Measurements from ENCODE around the gene PCSK7.

PCSK7 gene

GRCh38 chr11:117197006-117197405, 34.9 kb downstream of the PCSK7 start:
- no peak overlapping the region for H3K4me3 ChIP-seq (ENCODE audit: low read depth, low read length)
- no peak for TF ChIP-seq CTCF (IDR thresholded peaks at IDR 0.05; ENCODE audit: low read depth, low read length, missing control alignments)
- DNase-seq (ENCODE audit: low read depth): no peak
- in situ Hi-C loops (cut with HindIII; ENCODE audit: low sequenced_read_pairs): no loop called here

DNA sequence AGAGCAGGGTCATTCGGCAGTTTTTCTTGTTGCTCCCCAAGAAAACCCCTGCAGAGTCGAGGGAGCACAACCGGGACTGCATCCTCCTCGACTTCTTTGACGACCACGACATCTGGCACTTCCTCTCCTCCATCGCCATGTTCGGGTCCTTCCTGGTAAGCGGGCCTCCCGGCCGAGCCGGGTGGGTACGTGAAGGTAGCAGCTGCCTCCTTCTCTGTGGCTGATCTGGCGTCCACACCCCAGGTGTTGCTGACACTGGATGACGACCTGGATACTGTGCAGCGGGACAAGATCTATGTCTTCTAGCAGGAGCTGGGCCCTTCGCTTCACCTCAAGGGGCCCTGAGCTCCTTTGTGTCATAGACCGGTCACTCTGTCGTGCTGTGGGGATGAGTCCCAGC, 36.1 kb downstream of the PCSK7 start:
- in situ Hi-C loops (cut with HindIII; ENCODE audit: low sequenced_read_pairs): no loop called here
- H3K4me3 ChIP-seq (ENCODE audit: low read depth, low read length): no peak overlapping the region
- TF ChIP-seq CTCF (IDR thresholded peaks at IDR 0.05; ENCODE audit: low read depth, low read length, missing control alignments): no peak
- DNase-seq (ENCODE audit: low read depth): no peak

- in situ Hi-C loops (cut with HindIII; ENCODE audit: low sequenced_read_pairs): no loop called here
- H3K4me3 ChIP-seq (ENCODE audit: low read depth, low read length): no peak overlapping the region
These were observed 36.6 kb downstream of the PCSK7 start for GRCh38 chr11:117195258-117195657.

GRCh38 chr11:117194267-117194666, 37.6 kb downstream of the PCSK7 start:
- in situ Hi-C loops (cut with HindIII; ENCODE audit: low sequenced_read_pairs): no loop called here
- DNase-seq (ENCODE audit: low read depth): no peak
- TF ChIP-seq CTCF (IDR thresholded peaks at IDR 0.05; ENCODE audit: low read depth, low read length, missing control alignments): no peak
- H3K4me3 ChIP-seq (ENCODE audit: low read depth, low read length): no peak overlapping the region

More at GRCh38 chr11:117195258-117195657, 36.6 kb downstream of the PCSK7 start:
- no peak for DNase-seq (ENCODE audit: low read depth)
- no peak for TF ChIP-seq CTCF (IDR thresholded peaks at IDR 0.05; ENCODE audit: low read depth, low read length, missing control alignments)

GRCh38 chr11:117193130-117194020, 38.5 kb downstream of the PCSK7 start:
- no peak overlapping the region for H3K4me3 ChIP-seq (ENCODE audit: low read depth, low read length)
- no peak for TF ChIP-seq CTCF (IDR thresholded peaks at IDR 0.05; ENCODE audit: low read depth, low read length, missing control alignments)
- DNase-seq (ENCODE audit: low read depth): no peak
- in situ Hi-C loops (cut with HindIII; ENCODE audit: low sequenced_read_pairs): no loop called here

DNA sequence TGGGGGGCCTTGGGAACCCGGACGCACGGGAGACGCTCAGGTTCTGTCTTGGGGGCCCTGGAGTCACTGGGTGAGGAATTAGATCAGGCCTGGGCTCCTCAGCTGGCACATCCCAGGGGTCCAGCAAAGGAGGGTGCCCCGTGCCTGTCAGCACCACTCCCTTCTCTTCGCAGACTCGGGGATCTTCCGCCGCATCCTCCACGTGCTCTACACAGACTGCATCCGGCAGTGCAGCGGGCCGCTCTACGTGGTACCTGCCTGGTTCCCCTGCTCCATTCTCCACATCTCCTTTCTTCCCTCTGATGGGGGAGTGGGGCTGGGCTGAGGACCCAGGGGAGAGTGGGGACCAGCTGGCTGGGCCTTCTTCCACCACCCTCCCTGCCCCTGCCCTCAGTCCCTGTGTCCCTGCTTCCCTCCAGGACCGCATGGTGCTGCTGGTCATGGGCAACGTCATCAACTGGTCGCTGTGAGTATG, 39.4 kb downstream of the PCSK7 start:
- no peak for TF ChIP-seq CTCF (IDR thresholded peaks at IDR 0.05; ENCODE audit: low read depth, low read length, missing control alignments)
- no peak overlapping the region for H3K4me3 ChIP-seq (ENCODE audit: low read depth, low read length)
- DNase-seq (ENCODE audit: low read depth): no peak
- in situ Hi-C loops (cut with HindIII; ENCODE audit: low sequenced_read_pairs): no loop called here
